ENCODE measurements around the gene HARBI1. TPM values are rescaled to one million over a fixed set of nuclear protein-coding genes. Genes with fewer than 3 reads are reported as not detected.

Gene HARBI1
- total and polyA plus RNA-seq, 2 donors (not counting 1 experiment from before 2014, with no cell fraction given): 4.9 to 7.6 TPM

- Histone ChIP-seq H3K4me2 (ENCODE audit: extremely low read depth, insufficient read depth, low read length) (no peak overlapping the region), H3K4me1 (ENCODE audit: control insufficient read depth, extremely low read depth, insufficient read depth, low read length) (no peaks in the 10 kb centered on the region), H2AFZ (ENCODE audit: low read length) (no peak overlapping the region), H3K9me3 (ENCODE audit: control insufficient read depth, insufficient read depth, low read depth, low read length) (no peaks in the 10 kb centered on the region), H3K27ac (ENCODE audit: insufficient read depth, low read length) (no peak overlapping the region), H3K36me3 (ENCODE audit: control insufficient read depth, insufficient read depth, low read length) (no peaks in the 10 kb centered on the region), H3K9ac (ENCODE audit: insufficient read depth, low read length) (no peak overlapping the region), H3K27me3 (ENCODE audit: control insufficient read depth, insufficient read depth, low read length) (no peaks in the 10 kb centered on the region), H3K79me2 (ENCODE audit: control insufficient read depth, insufficient read depth, low read length) (no peaks in the 10 kb centered on the region), H3K4me3 (replicated peaks in 1 of 4; ENCODE audit: control extremely low read depth in 1 of 4, insufficient read depth in 1 of 4, low read depth in 3 of 4, low read length in 4 of 4) (no peak overlapping the region), H4K20me1 (ENCODE audit: control insufficient read depth, extremely low read depth, insufficient read depth, low read length) (no peaks in the 10 kb centered on the region)
- TF ChIP-seq CTCF (conservative IDR thresholded peaks at IDR 0.05 in 1 of 2, IDR thresholded peaks at IDR 0.05 in 1 of 2; ENCODE audit: low read depth in 1 of 2, low read length in 2 of 2) (no peak), EZH2 (IDR thresholded peaks at IDR 0.05; ENCODE audit: low read length, missing control alignments) (no peak)
- no peak for DNase-seq (ENCODE audit: low read depth in 2 of 2)
These were observed 15.9 kb downstream of the HARBI1 start for GRCh38 chr11:46601129-46601528.

- Histone ChIP-seq H3K79me2 (ENCODE audit: control insufficient read depth, insufficient read depth, low read length) (no peaks in the 10 kb centered on the region), H3K27ac (ENCODE audit: insufficient read depth, low read length) (no peak overlapping the region), H3K4me2 (ENCODE audit: extremely low read depth, insufficient read depth, low read length) (no peak overlapping the region), H3K27me3 (ENCODE audit: control insufficient read depth, insufficient read depth, low read length) (no peaks in the 10 kb centered on the region), H3K9ac (ENCODE audit: insufficient read depth, low read length) (no peak overlapping the region), H3K4me3 (replicated peaks in 1 of 4; ENCODE audit: control extremely low read depth in 1 of 4, insufficient read depth in 1 of 4, low read depth in 3 of 4, low read length in 4 of 4) (no peak overlapping the region), H4K20me1 (ENCODE audit: control insufficient read depth, extremely low read depth, insufficient read depth, low read length) (no peaks in the 10 kb centered on the region), H2AFZ (ENCODE audit: low read length) (no peak overlapping the region), H3K9me3 (ENCODE audit: control insufficient read depth, insufficient read depth, low read depth, low read length) (no peaks in the 10 kb centered on the region), H3K36me3 (ENCODE audit: control insufficient read depth, insufficient read depth, low read length) (no peaks in the 10 kb centered on the region), H3K4me1 (ENCODE audit: control insufficient read depth, extremely low read depth, insufficient read depth, low read length) (no peaks in the 10 kb centered on the region)
- no peak for DNase-seq (ENCODE audit: low read depth in 2 of 2)
- TF ChIP-seq CTCF (conservative IDR thresholded peaks at IDR 0.05 in 1 of 2, IDR thresholded peaks at IDR 0.05 in 1 of 2; ENCODE audit: low read depth in 1 of 2, low read length in 2 of 2): no peak
- no peak for TF ChIP-seq EZH2 (IDR thresholded peaks at IDR 0.05; ENCODE audit: low read length, missing control alignments)
These were observed 16.6 kb downstream of the HARBI1 start for GRCh38 chr11:46600194-46600960.

DNA sequence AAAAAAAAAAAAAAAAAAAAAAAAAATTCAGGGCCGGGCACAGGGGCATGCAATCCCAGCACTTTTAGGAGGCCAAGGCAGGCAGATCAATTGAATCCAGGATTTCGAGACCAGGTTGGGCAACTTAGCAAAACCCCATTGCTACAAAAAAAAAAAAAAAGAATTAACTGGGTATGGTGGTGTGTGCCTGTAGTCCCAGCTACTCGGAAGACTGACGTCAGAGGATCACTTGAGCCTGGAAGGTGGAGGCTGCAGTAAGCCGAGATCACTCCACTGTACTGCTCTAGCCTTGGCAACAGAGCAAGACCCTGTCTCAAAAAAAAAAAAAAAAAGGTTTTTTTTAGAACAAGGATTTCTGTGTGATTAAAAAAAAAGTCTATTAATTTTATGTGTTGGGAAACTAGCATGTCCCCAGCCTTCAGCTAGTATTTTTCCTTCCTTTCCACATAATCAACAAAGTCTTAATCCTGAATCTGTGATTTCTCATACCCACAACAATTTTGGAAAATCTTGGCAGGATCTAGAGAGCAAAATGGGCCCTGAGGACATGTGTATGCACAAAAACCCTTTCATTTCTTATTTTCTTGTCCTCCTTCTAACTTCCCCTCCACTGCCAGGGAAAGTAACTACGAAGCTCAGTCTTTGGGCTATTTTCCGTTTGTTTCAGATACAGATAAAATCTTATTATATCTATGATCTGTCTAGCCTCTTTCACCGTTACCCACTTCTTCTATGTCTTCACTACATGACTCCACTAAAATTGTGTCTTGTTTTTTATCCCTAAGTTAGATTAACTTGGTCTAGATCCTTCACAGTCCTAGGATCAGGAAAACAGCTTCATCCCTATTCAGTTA, 17.5 kb downstream of the HARBI1 start:
- no peaks in the 10 kb centered on the region for H3K9me3 ChIP-seq (ENCODE audit: control insufficient read depth, insufficient read depth, low read depth, low read length)
- TF ChIP-seq EZH2 (IDR thresholded peaks at IDR 0.05; ENCODE audit: low read length, missing control alignments): no peak
- no peak for TF ChIP-seq CTCF (conservative IDR thresholded peaks at IDR 0.05 in 1 of 2, IDR thresholded peaks at IDR 0.05 in 1 of 2; ENCODE audit: low read depth in 1 of 2, low read length in 2 of 2)
- no peaks in the 10 kb centered on the region for H3K4me1 ChIP-seq (ENCODE audit: control insufficient read depth, extremely low read depth, insufficient read depth, low read length)
- H2AFZ ChIP-seq (ENCODE audit: low read length): no peak overlapping the region
- no peaks in the 10 kb centered on the region for H3K36me3 ChIP-seq (ENCODE audit: control insufficient read depth, insufficient read depth, low read length)
- H3K79me2 ChIP-seq (ENCODE audit: control insufficient read depth, insufficient read depth, low read length): no peaks in the 10 kb centered on the region
- H4K20me1 ChIP-seq (ENCODE audit: control insufficient read depth, extremely low read depth, insufficient read depth, low read length): no peaks in the 10 kb centered on the region
- no peak overlapping the region for H3K27ac ChIP-seq (ENCODE audit: insufficient read depth, low read length)
- H3K4me3 ChIP-seq (replicated peaks in 1 of 4; ENCODE audit: control extremely low read depth in 1 of 4, insufficient read depth in 1 of 4, low read depth in 3 of 4, low read length in 4 of 4): no peak overlapping the region
- no peak overlapping the region for H3K4me2 ChIP-seq (ENCODE audit: extremely low read depth, insufficient read depth, low read length)
- H3K27me3 ChIP-seq (ENCODE audit: control insufficient read depth, insufficient read depth, low read length): no peaks in the 10 kb centered on the region
- no peak for DNase-seq (ENCODE audit: low read depth in 2 of 2)
- no peak overlapping the region for H3K9ac ChIP-seq (ENCODE audit: insufficient read depth, low read length)
